ENCODE data around the gene GOLGA1.

The GOLGA1 gene

DNA sequence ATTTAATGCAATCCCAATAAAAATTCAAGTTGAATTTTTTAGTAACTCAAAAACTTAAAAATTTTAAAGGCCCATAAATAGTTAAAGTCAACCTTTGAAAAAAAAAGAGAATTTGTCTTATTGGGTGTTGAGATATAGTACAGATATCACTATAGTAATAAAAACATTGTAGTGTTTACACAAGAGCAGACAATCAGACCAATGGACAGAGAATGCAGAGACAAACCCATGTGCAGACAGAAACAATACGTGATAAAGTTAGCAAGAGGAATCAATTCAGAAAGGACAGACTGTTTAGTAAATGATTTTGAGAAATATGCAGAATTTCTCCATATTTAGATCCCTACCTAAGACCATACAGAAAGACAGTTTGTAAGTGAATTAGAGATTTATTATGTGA lies 33.9 kb downstream of the GOLGA1 start:
- Histone ChIP-seq H3K9ac (ENCODE audit: low read depth in 1 of 2, low read length in 2 of 2) (no peak overlapping the region), H3K27ac (ENCODE audit: low read depth in 2 of 2, low read length in 2 of 2) (no peak overlapping the region), H3K36me3 (ENCODE audit: control insufficient read depth in 2 of 2, insufficient read depth in 2 of 2, low read length in 2 of 2) (peaks cover 23 to 32% of the 10 kb centered on the region in 2 donors), H3K4me3 (ENCODE audit: low read length in 2 of 2) (no peak overlapping the region), H3K9me3 (ENCODE audit: control insufficient read depth in 2 of 2, low read length in 2 of 2) (no peaks in the 10 kb centered on the region), H3K4me1 (ENCODE audit: control insufficient read depth in 2 of 2, insufficient read depth in 2 of 2, low read length in 2 of 2) (no peaks in the 10 kb centered on the region), H3K27me3 (ENCODE audit: control insufficient read depth in 2 of 2, insufficient read depth in 2 of 2, low read length in 2 of 2) (no peaks in the 10 kb centered on the region)

DNA sequence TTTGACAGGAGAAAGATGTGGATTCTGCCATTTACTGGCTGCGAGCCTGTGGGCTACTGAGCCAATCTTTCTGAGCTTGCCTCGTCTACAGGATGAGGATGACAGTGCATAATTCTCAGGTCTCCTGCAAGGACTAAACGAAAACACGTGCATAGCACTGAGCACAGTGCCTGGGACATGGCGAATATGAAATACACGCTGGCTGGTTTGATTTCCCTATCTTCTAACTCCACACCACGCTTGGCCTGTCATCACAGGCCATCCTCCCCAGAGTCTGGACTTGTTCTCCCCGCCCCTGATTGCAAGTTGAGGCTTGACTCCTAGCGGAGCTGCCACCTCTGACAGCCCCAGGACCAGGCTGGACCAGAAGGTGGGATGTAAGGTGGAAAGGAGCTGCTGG lies 41.0 kb downstream of the GOLGA1 start:
- no peak overlapping the region for H3K4me3 ChIP-seq (ENCODE audit: low read length in 2 of 2)
- H3K9ac ChIP-seq (ENCODE audit: low read depth in 1 of 2, low read length in 2 of 2) = no peak overlapping the region
- H3K4me1 ChIP-seq (ENCODE audit: control insufficient read depth in 2 of 2, insufficient read depth in 2 of 2, low read length in 2 of 2) = no peaks in the 10 kb centered on the region
- no peaks in the 10 kb centered on the region for H3K27me3 ChIP-seq (ENCODE audit: control insufficient read depth in 2 of 2, insufficient read depth in 2 of 2, low read length in 2 of 2)
- no peaks in the 10 kb centered on the region for H3K9me3 ChIP-seq (ENCODE audit: control insufficient read depth in 2 of 2, low read length in 2 of 2)
- H3K27ac ChIP-seq (ENCODE audit: low read depth in 2 of 2, low read length in 2 of 2) = no peak overlapping the region
- H3K36me3 ChIP-seq (ENCODE audit: control insufficient read depth in 2 of 2, insufficient read depth in 2 of 2, low read length in 2 of 2) = peaks cover 18 to 41% of the 10 kb centered on the region in 2 donors

DNA sequence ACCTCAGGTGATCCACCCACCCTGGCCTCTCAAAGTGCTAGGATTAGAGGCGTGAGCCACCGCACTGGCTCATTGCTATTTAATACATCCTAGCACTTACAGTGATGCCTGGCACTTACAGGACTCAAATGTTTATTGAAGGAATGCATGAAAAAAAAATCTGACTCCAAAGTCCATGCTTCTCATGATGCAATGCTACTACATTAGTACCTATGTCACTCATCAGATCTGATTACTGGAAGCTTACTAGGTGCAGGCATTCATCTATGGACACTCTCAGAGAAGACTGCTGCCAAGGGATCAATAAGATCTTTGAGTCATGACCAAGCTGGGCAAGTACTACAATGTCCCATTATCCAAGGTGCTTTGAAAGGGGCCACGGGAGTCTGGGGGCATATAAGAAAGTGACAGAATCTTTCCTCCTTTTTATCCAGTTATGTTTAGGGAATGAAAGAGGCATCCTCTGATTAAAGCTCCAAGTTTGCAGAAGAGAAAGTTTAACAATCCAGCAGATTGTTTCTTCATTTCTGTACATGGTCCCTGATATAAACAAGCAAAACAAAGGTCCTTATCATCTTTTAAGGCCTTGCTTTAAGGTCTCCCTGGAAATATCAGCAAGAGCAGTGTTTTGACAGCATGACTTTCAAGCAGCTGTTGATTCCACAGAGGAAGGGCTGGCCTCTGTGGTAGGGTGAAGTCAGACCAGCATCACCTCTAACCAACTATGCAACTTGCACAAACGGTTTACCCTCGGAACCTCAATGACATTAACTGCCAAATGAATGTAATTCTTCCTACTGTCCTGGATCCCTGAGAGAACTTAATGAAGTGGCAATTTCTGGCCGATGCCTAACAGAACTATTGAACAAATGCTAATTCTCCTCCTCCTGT lies 43.1 kb downstream of the GOLGA1 start:
- H3K9ac ChIP-seq (ENCODE audit: low read depth in 1 of 2, low read length in 2 of 2) = no peak overlapping the region
- no peaks in the 10 kb centered on the region for H3K27me3 ChIP-seq (ENCODE audit: control insufficient read depth in 2 of 2, insufficient read depth in 2 of 2, low read length in 2 of 2)
- H3K4me3 ChIP-seq (ENCODE audit: low read length in 2 of 2) = no peak overlapping the region
- no peaks in the 10 kb centered on the region for H3K9me3 ChIP-seq (ENCODE audit: control insufficient read depth in 2 of 2, low read length in 2 of 2)
- no peak overlapping the region for H3K27ac ChIP-seq (ENCODE audit: low read depth in 2 of 2, low read length in 2 of 2)
- H3K4me1 ChIP-seq (ENCODE audit: control insufficient read depth in 2 of 2, insufficient read depth in 2 of 2, low read length in 2 of 2) = no peaks in the 10 kb centered on the region
- H3K36me3 ChIP-seq (ENCODE audit: control insufficient read depth in 2 of 2, insufficient read depth in 2 of 2, low read length in 2 of 2) = peaks cover 24 to 48% of the 10 kb centered on the region in 2 donors

DNA sequence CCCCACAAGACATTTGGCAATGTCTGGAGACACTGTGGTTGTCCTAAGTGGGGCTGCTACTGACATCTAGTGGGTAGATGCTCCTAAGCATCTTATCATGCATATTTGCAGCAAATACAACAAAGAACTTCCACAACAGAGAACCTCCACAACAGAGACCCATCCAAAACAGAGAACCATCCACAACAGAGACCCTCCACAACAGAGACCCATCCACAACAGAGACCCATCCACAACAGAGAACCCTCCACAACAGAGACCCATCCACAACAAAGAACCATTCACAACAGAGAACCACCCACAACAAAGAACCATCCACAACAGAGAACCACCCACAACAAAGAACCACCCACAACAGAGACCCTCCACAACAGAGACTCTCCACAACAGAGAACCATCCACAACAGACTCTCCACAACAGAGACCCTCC lies 46.1 kb downstream of the GOLGA1 start:
- Histone ChIP-seq H3K27me3 (ENCODE audit: control insufficient read depth in 2 of 2, insufficient read depth in 2 of 2, low read length in 2 of 2) (no peaks in the 10 kb centered on the region), H3K4me1 (ENCODE audit: control insufficient read depth in 2 of 2, insufficient read depth in 2 of 2, low read length in 2 of 2) (no peaks in the 10 kb centered on the region), H3K4me3 (ENCODE audit: low read length in 2 of 2) (no peak overlapping the region), H3K27ac (ENCODE audit: low read depth in 2 of 2, low read length in 2 of 2) (no peak overlapping the region), H3K9me3 (ENCODE audit: control insufficient read depth in 2 of 2, low read length in 2 of 2) (no peaks in the 10 kb centered on the region), H3K36me3 (ENCODE audit: control insufficient read depth in 2 of 2, insufficient read depth in 2 of 2, low read length in 2 of 2) (peaks cover 36 to 57% of the 10 kb centered on the region in 2 donors), H3K9ac (ENCODE audit: low read depth in 1 of 2, low read length in 2 of 2) (no peak overlapping the region)

DNA sequence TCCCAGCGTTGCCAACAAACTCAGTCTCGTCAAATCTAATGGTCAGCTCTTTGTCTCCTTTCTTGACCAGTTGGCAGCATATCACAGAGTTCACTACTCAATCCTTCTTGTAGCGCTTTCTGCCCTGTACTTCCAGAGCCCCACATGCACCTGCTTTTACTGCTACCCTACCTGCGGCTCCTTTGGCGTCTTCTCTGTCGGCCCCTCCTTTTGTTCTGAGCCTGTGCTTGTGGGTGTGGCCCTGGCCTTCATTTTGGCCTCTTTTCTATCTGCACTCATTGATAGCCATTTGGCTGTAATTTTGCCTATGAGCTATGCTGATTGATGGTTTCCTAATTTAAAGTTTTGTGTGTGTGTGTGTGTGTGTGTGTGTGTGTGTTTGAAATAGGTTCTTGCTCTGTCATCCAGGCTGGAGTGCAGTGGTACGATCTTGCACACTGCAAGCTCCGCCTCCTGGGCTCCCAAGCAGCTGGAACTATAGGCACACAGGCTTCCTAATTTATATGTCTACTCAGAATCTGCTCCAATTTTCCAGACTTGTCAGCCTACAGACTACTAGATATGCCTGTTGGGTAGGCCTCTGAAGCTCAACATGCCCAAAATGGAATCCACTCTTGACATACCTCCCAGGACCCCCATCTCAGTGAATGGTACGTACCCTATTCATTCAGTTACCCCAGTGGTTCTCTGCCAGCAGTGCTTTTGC lies 46.7 kb downstream of the GOLGA1 start:
- Histone ChIP-seq H3K9ac (ENCODE audit: low read depth in 1 of 2, low read length in 2 of 2) (no peak overlapping the region), H3K4me3 (ENCODE audit: low read length in 2 of 2) (no peak overlapping the region), H3K27ac (ENCODE audit: low read depth in 2 of 2, low read length in 2 of 2) (no peak overlapping the region)

DNA sequence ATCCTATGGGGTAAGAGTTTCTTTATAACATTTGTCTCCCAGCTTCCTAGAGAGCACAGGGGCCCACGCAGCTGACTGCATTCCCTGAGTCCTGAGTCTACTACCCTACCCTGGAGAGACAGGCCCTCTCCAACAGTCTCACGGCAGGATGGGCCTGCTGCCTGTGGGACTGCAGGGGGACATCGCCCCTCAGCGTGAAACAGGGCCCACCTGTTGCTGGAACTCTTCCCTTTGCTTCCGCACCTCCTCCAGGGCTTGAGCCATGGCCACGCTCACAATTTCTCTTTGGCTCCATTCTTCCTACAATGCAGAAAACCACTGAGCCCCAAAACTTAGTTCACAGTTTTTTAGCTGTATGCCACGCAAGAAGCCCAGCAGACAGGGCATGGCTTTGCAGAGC lies 50.7 kb downstream of the GOLGA1 start:
- Histone ChIP-seq H3K4me3 (ENCODE audit: low read length in 2 of 2) (no peak overlapping the region), H3K36me3 (ENCODE audit: control insufficient read depth in 2 of 2, insufficient read depth in 2 of 2, low read length in 2 of 2) (peaks cover 68 to 72% of the 10 kb centered on the region in 2 donors), H3K27ac (ENCODE audit: low read depth in 2 of 2, low read length in 2 of 2) (no peak overlapping the region), H3K9ac (ENCODE audit: low read depth in 1 of 2, low read length in 2 of 2) (no peak overlapping the region), H3K27me3 (ENCODE audit: control insufficient read depth in 2 of 2, insufficient read depth in 2 of 2, low read length in 2 of 2) (no peaks in the 10 kb centered on the region), H3K9me3 (ENCODE audit: control insufficient read depth in 2 of 2, low read length in 2 of 2) (no peaks in the 10 kb centered on the region), H3K4me1 (ENCODE audit: control insufficient read depth in 2 of 2, insufficient read depth in 2 of 2, low read length in 2 of 2) (no peaks in the 10 kb centered on the region)

More for the DNA sequence above, 46.7 kb downstream of the GOLGA1 start:
- H3K27me3 ChIP-seq (ENCODE audit: control insufficient read depth in 2 of 2, insufficient read depth in 2 of 2, low read length in 2 of 2) = no peaks in the 10 kb centered on the region
- peaks cover 39 to 57% of the 10 kb centered on the region in 2 donors for H3K36me3 ChIP-seq (ENCODE audit: control insufficient read depth in 2 of 2, insufficient read depth in 2 of 2, low read length in 2 of 2)
- H3K4me1 ChIP-seq (ENCODE audit: control insufficient read depth in 2 of 2, insufficient read depth in 2 of 2, low read length in 2 of 2) = no peaks in the 10 kb centered on the region
- H3K9me3 ChIP-seq (ENCODE audit: control insufficient read depth in 2 of 2, low read length in 2 of 2) = no peaks in the 10 kb centered on the region

DNA sequence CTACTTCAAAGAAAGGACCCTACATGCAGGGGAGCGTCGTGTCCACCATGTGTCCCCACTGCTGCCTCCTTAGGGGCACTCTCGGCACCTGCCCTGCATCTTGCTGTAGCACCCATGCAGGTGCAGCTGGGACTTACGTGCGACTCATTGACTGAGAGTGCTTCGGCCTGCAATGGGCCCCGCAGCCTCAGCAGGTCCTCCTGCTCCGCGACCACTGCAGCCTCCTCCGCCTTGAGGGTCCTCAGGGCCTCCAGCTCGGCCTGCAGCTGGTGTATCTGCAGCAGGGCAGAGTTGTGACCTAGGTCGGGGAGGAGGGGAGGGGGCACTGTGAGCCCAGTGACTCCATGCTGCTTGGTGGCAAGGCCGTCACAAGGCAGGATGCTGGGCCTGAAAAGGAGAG lies 51.9 kb downstream of the GOLGA1 start:
- Histone ChIP-seq H3K27me3 (ENCODE audit: control insufficient read depth in 2 of 2, insufficient read depth in 2 of 2, low read length in 2 of 2) (no peaks in the 10 kb centered on the region), H3K4me1 (ENCODE audit: control insufficient read depth in 2 of 2, insufficient read depth in 2 of 2, low read length in 2 of 2) (no peaks in the 10 kb centered on the region), H3K9ac (ENCODE audit: low read depth in 1 of 2, low read length in 2 of 2) (no peak overlapping the region), H3K9me3 (ENCODE audit: control insufficient read depth in 2 of 2, low read length in 2 of 2) (no peaks in the 10 kb centered on the region), H3K4me3 (ENCODE audit: low read length in 2 of 2) (no peak overlapping the region), H3K27ac (ENCODE audit: low read depth in 2 of 2, low read length in 2 of 2) (no peak overlapping the region), H3K36me3 (ENCODE audit: control insufficient read depth in 2 of 2, insufficient read depth in 2 of 2, low read length in 2 of 2) (peaks cover 68 to 70% of the 10 kb centered on the region in 2 donors)

DNA sequence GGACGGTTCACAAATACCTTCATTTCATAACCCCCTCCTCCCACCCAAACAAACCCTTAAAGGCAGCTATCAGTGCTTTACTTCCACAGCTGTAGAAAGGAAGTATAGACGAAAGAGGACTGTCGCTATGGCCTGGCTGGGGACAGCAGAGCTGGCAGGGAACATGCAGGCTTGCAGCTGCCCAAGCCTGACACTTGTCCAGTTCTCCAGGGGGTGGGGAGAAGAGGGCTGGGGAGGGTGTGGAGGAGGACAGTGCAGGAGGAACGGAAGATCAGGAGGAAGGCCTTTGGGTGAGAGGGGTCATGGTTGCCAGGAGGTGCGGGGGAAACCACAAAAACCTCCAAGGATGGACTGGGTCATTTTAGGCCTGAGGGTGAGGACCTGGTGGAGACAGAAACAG lies 53.1 kb downstream of the GOLGA1 start:
- H3K9ac ChIP-seq (ENCODE audit: low read depth in 1 of 2, low read length in 2 of 2) = no peak overlapping the region
- H3K9me3 ChIP-seq (ENCODE audit: control insufficient read depth in 2 of 2, low read length in 2 of 2) = no peaks in the 10 kb centered on the region
- H3K27me3 ChIP-seq (ENCODE audit: control insufficient read depth in 2 of 2, insufficient read depth in 2 of 2, low read length in 2 of 2) = no peaks in the 10 kb centered on the region
- no peaks in the 10 kb centered on the region for H3K4me1 ChIP-seq (ENCODE audit: control insufficient read depth in 2 of 2, insufficient read depth in 2 of 2, low read length in 2 of 2)
- H3K4me3 ChIP-seq (ENCODE audit: low read length in 2 of 2) = no peak overlapping the region
- peaks cover 61 to 62% of the 10 kb centered on the region in 2 donors for H3K36me3 ChIP-seq (ENCODE audit: control insufficient read depth in 2 of 2, insufficient read depth in 2 of 2, low read length in 2 of 2)
- no peak overlapping the region for H3K27ac ChIP-seq (ENCODE audit: low read depth in 2 of 2, low read length in 2 of 2)

DNA sequence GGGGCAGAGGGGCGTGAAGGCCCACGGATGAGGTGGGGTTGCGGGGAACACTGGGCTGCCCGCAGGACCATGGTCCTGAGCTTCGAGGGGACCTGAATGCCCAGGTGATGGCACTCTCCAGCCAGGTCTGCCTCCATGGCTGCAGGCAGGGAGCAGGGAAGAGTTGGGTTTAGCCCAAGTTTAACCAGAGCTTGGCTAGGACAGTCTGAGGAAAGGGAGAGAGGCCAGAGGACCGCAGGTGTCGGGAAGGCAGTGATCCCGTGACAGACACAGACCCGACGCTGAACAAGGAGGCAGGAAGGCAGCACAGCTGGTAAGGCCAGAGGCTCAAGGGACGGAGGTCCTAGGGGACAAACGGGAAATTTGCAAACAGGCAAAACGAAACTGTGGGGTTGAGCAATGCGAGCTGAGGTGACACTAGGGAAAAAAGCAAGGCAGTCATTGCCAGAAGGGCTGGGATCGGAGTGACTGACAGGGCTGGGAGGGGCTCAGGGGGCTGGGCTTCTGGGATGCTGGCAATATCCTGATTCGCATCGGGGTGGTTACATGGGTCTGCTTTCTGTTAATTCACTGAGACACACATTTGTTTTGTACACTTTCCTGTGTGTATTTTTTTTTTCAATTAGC lies 53.9 kb downstream of the GOLGA1 start:
- Histone ChIP-seq H3K9ac (ENCODE audit: low read depth in 1 of 2, low read length in 2 of 2) (no peak overlapping the region), H3K4me3 (ENCODE audit: low read length in 2 of 2) (no peak overlapping the region), H3K27me3 (ENCODE audit: control insufficient read depth in 2 of 2, insufficient read depth in 2 of 2, low read length in 2 of 2) (no peaks in the 10 kb centered on the region), H3K9me3 (ENCODE audit: control insufficient read depth in 2 of 2, low read length in 2 of 2) (no peaks in the 10 kb centered on the region), H3K36me3 (ENCODE audit: control insufficient read depth in 2 of 2, insufficient read depth in 2 of 2, low read length in 2 of 2) (peaks cover 67 to 68% of the 10 kb centered on the region in 2 donors), H3K4me1 (ENCODE audit: control insufficient read depth in 2 of 2, insufficient read depth in 2 of 2, low read length in 2 of 2) (no peaks in the 10 kb centered on the region), H3K27ac (ENCODE audit: low read depth in 2 of 2, low read length in 2 of 2) (no peak overlapping the region)

DNA sequence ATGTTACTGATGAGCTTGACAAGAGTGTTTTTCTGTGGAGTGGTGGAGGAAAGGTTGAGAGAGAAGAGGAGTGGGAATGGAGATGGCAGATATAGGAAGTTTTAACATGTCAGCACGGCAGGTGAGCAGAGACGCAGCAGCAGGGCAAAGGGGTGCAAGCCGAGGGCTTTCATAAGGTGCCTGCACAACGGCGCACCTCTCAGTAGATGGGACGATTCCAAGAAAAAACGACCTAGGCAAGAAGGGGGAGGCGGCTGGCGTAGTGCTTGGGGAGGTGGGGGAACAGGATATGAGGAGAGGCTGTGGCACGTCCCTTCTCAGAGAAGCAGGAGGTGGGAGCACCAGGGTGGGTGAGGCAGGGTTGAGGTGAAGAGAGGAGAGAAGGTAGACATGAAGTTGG lies 54.4 kb downstream of the GOLGA1 start:
- Histone ChIP-seq H3K9me3 (ENCODE audit: control insufficient read depth in 2 of 2, low read length in 2 of 2) (no peaks in the 10 kb centered on the region), H3K4me1 (ENCODE audit: control insufficient read depth in 2 of 2, insufficient read depth in 2 of 2, low read length in 2 of 2) (no peaks in the 10 kb centered on the region), H3K27ac (ENCODE audit: low read depth in 2 of 2, low read length in 2 of 2) (no peak overlapping the region), H3K9ac (ENCODE audit: low read depth in 1 of 2, low read length in 2 of 2) (no peak overlapping the region), H3K27me3 (ENCODE audit: control insufficient read depth in 2 of 2, insufficient read depth in 2 of 2, low read length in 2 of 2) (no peaks in the 10 kb centered on the region), H3K36me3 (ENCODE audit: control insufficient read depth in 2 of 2, insufficient read depth in 2 of 2, low read length in 2 of 2) (peaks cover 71 to 72% of the 10 kb centered on the region in 2 donors), H3K4me3 (ENCODE audit: low read length in 2 of 2) (no peak overlapping the region)
